HG03439 (cell line): ENCODE measurements around the gene GRM5.
"Not testable (repeated sequence)": the region's sequence is repeated elsewhere in the genome, so short reads cannot be mapped to it uniquely, and the experiment has no call there.

ENCODE experiments used
- ATAC-seq: cut with Tn5 transposase; IDR thresholded peaks from one replicate; pipeline ENCODE4 v1.9.1; 2021; ENCODE audit warnings: mild to moderate bottlenecking, moderate library complexity; ENCODE audit not compliant: unreplicated experiment

Gene GRM5

GRCh38 chr11:88975441-88975840 is 90.3 kb downstream of the GRM5 start:
- ATAC-seq, result not testable (repeated sequence)

GRCh38 chr11:88972210-88972609 is 93.6 kb downstream of the GRM5 start:
- no peak for ATAC-seq

GRCh38 chr11:88961621-88962020 is 104.2 kb downstream of the GRM5 start:
- ATAC-seq, result not testable (repeated sequence)

DNA sequence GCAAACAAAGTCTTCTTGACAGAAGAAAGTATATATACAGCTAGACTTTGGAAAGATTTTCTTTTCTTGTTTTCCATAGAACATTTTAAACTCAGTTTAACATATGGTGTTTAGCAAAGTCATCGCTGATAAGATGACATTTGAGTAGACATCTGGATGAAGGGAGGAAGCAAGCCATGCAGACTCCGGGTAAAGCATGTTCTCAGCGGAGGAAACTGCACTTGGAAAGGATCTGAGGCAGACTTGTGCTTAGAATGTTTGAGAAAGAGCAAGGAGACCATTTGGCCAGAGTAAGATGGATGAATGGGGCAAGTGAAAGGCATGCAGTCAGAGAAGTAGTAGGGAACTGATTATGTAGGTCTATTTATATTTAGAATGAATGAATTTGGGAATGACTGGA is 105.9 kb downstream of the GRM5 start:
- not testable (repeated sequence) for ATAC-seq

- no peak for ATAC-seq
Observed at GRCh38 chr11:88950975-88951374, 114.8 kb downstream of the GRM5 start.

GRCh38 chr11:88948908-88949307 is 116.9 kb downstream of the GRM5 start:
- not testable (repeated sequence) for ATAC-seq

GRCh38 chr11:88947843-88948572 is 117.8 kb downstream of the GRM5 start:
- ATAC-seq, result peak; percentile 61

DNA sequence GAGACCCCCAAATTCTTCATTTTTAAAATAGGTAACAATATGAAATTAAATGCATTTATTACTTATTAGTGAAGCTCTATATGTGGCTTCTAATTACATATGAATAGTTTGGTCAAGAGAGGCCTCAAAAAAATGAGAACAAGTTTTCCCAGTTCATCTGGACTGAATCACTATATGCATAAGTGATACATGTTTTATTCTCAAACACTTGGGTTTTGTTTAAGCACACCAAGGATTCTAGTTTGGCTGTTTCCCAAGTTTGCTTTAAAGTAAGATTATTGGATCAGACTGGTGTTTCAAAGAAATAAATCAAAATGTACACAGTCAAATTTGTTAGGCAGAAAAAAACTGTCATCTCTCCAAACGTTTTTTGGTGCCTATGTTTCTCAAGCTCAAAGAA is 136.1 kb downstream of the GRM5 start:
- ATAC-seq, result not testable (repeated sequence)

- ATAC-seq, result not testable (repeated sequence)
Observed at GRCh38 chr11:88917065-88917464, 148.7 kb downstream of the GRM5 start.

GRCh38 chr11:88909500-88909899 is 156.3 kb downstream of the GRM5 start:
- ATAC-seq, result no peak

GRCh38 chr11:88901436-88901835 is 164.3 kb downstream of the GRM5 start:
- ATAC-seq, result not testable (repeated sequence)

DNA sequence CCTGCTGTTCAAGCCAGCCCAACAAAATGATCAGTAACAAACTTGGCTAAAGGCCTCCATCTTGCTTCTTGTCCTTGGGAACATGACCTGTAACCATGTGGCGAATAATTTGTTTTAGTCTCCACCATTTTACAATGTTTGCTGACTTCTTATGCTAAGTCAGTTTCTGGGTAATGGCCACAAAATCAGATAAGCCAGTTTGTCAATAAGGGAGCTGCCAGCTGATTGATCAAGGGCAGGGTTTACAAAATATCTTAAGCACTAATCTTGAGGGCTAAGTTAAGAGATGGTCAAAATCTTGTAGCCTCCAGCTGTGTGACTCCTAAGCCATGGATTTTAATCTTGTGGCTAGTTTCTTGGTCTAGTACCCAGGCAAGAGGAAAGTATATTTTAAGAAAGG is 176.9 kb downstream of the GRM5 start:
- not testable (repeated sequence) for ATAC-seq

GRCh38 chr11:88886796-88887195 is 179.0 kb downstream of the GRM5 start:
- peak; percentile 77 for ATAC-seq

DNA sequence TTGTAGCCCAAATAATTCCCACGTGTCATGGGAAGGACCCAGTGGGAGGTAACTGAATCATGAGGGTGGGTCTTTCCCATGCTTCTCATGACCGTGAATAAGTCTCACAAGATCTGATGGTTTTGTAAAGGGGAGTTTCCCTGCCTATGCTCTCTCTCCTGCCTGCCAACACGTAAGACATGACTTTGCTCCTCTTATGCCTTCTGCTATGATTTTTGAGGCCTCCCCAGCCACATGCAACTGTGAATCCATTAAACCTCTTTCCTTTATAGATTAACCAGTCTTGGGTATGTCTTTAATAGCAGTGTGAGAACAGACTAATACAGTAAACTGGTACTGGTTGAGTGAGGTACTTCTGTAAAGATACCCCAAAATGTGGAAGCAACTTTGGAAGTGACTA is 183.0 kb downstream of the GRM5 start:
- not testable (repeated sequence) for ATAC-seq

DNA sequence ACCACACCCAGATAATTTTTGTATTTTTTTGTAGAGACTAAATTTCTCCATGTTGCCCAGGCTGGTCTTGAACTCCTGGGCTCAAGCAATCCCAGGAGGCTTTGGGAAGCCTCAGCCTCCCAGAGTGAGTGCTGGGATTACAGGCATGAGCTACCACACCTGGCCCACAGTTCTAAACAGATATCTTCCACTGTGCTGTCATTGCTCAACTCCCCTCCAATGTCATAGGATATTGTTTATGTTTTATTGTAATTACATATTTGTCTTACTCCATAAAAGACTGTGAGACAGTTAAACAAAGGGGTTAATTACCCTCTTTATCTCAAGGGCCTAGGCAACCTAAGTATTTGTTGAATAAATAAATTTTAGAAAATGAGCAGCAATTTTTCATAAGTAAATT is 204.2 kb downstream of the GRM5 start:
- ATAC-seq, result no peak

GRCh38 chr11:88860431-88860830 is 205.4 kb downstream of the GRM5 start:
- ATAC-seq, result not testable (repeated sequence)

- not testable (repeated sequence) for ATAC-seq
Observed at GRCh38 chr11:88853963-88854362, 211.8 kb downstream of the GRM5 start.

GRCh38 chr11:88851547-88851946 is 214.2 kb downstream of the GRM5 start:
- not testable (repeated sequence) for ATAC-seq

DNA sequence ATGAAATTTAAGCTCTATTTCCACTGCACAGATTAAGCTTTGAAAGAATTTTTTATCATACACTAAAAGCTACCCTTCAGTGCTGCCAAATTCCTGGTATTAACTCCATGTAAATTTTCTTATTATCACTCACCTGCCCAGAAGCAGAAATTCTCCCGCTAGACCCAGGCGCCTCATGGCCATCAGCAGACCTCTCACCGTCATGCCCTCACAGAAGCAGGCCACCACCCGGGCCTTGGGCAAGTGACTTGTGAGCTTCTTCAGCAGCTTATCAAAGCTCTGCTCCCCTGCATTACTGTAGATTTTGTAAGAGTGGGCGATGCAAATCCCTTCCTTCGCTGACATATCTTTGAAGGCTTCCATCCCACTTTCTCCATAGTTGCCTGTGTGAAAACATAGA is 216.0 kb downstream of the GRM5 start:
- not testable (repeated sequence) for ATAC-seq

GRCh38 chr11:88849368-88849767 is 216.4 kb downstream of the GRM5 start:
- ATAC-seq, result no peak

- not testable (repeated sequence) for ATAC-seq
Observed at GRCh38 chr11:88846266-88846665, 219.5 kb downstream of the GRM5 start.

GRCh38 chr11:88844941-88845340 is 220.8 kb downstream of the GRM5 start:
- not testable (repeated sequence) for ATAC-seq
